GM10847 (cell line): ENCODE measurements around the gene PTGIS.

ENCODE experiments used
- POLR2A ChIP-seq: IDR thresholded peaks from 2 replicates; pipeline ENCODE4 v1.6.1; 2011; ENCODE audit not compliant: insufficient read length; ENCODE audit errors: extremely low read depth

The PTGIS gene

GRCh38 chr20:49510562-49511122 is 57.3 kb downstream of the PTGIS start:
- no peak for TF ChIP-seq POLR2A

DNA sequence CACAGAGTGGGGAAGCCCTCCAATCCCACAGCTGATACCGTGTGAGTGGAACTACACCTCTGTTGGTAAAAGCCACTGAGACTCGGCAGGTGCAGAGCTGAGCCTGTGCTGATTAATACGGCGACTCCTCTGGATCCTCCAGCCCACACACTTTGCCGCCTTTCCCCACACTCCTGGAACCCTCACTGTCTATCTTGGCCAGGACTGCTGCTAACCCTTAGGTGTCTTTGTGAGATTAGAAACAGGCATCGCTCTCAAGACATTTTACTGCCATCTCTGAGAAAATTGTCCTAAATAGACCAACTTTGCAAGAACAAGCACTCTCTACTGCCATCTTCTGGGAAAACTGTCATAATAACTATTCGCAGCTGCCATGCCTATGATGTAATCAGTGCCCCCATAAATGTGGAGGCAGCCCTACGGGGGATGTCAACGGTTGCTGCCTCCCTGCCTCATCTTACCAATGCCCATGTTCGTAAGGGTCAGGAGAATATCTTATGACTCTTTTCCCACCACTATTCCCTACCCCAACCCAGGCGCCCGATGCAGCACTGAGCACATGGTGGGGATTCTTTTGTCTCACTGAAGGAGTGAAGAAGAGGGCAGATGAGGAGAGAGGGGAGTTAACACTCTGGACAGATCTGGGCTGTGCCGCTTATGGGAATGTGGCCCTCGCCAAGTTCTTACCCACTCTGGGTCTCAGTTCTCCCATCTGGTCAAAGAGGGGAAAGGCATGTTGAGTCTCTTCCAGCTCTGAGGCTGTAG is 59.3 kb downstream of the PTGIS start:
- no peak for TF ChIP-seq POLR2A

GRCh38 chr20:49507741-49508434 is 60.0 kb downstream of the PTGIS start:
- no peak for TF ChIP-seq POLR2A

DNA sequence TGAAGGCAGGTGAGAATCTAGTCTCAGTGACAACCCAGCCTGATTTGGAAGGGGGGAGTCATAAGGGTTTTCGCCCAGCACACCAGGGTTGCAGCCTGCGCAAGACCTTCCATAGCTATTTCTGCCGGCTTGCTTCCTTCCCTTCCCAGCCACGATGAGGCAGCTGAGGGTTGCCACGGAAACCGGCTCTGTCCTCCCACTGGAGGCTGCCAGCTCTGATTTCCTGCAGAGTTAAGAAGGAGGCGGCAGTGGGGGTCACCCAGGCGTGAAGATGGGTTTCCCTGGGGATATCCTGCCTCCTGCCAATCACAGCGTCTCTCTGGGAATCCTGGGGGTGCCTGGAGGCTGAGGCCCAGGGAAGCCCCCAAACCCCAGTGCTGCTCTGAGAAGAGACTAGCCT is 62.4 kb downstream of the PTGIS start:
- TF ChIP-seq POLR2A, result no peak

GRCh38 chr20:49503176-49503575 is 64.8 kb downstream of the PTGIS start:
- no peak for TF ChIP-seq POLR2A

- no peak for TF ChIP-seq POLR2A
Observed at GRCh38 chr20:49501917-49502316, 66.0 kb downstream of the PTGIS start.

DNA sequence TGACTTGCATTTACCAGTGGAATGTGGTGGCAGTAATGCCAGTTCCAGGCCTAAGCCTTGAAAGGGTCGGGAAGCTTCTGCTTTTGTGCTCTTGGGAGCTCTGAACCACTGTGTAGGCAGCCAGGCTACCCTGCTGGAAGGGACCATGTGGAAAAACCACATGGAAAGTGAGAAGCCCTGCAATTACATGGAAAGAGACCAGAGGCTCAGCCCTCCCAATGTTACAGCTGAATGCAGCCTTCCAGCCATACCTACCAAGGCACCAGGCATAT is 70.6 kb downstream of the PTGIS start:
- no peak for TF ChIP-seq POLR2A

DNA sequence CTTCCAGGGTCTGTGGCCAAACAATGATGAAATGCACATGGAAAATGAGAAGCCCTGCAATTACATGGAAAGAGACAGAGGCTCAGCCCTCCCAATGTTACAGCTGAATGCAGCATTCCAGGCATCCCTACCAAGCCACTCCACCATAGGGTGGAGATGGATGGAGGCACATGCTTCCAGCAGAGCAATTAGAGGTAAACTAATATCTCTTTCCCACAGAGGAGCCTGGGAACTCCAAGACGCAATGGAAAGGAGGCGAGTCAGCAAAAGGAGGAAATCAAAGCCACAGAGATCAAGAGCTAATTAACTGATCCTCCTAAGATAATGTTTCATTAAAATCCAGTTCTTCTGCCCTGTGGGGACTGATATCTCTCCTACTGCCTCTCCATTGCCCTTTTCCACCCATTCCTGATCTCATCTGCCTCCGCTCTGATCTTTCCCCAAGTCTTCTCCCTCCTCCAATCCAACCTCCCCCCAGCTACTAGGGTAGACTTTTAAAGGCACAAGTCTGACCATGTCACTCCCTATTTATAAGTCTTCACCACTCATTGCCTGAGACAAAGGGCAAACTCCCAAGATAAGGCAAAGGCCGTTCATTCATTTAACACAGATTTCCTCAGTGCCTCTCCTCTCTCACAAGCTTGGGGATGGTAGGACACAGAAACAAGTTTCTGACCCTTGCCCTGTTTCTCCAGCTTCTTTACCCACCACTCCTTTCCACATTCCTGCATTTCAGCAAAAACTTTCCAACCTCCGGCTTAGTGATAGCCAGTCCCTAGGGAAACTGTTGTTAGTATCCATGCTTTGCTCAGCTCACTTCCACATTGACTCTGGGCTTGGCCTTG is 71.2 kb downstream of the PTGIS start:
- TF ChIP-seq POLR2A, result no peak

DNA sequence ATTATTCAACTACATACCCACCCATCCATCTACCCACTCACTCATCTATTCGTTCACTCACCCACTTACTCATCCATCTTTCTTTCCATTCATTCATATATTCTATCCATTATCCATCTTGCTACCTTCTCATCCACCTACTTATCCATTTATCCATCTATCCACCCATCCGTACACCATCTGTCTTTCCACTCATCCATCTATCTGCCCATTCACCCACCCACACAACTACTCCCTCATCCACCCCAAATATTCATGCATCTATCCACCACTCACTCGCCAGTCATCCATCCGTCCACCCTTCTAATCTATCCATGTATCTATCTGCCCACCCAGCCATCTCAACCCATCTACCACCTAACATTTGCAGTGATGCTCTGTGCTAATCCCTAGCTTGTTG is 71.9 kb downstream of the PTGIS start:
- TF ChIP-seq POLR2A, result no peak

DNA sequence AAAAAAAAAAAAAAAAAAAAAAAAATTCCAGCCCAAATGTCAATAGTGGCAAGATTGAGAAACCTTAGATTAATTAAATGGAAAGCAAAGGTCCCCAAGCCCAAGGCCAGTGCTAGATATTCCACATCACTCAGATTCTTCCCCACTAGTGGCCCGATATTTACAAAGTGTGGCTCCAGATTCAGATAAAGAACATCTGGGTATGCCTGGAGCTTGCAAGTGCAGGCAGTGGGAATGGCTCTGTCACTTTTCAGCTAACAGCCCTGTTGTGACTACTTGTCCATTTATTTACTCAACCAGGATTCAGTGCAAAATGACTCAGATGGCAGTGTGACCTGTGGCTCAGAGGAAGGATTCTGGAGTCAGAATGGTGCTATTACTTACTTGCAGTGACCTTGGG is 77.2 kb downstream of the PTGIS start:
- TF ChIP-seq POLR2A, result no peak

- TF ChIP-seq POLR2A, result no peak
Observed at GRCh38 chr20:49489688-49490087, 78.2 kb downstream of the PTGIS start.

- TF ChIP-seq POLR2A, result no peak
Observed at GRCh38 chr20:49486064-49486463, 81.9 kb downstream of the PTGIS start.

DNA sequence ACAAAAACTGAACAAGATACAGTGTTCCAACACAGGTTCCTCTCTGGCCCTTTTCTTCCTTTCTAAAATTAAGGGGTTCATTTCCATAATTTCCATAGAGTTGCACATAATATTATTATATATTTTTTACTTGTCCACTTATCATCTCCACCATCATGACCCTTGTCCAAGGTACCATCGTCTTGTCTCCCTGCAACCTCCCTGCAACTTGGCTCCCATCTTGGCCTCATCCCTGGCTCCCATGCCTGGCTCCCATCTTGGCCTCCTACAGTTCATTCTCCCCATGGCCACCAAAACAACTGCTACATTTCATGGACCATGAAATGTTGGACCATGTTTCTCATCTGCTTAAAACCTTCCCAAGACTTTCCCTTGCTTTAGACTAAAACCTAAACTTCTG is 82.4 kb downstream of the PTGIS start:
- no peak for TF ChIP-seq POLR2A

GRCh38 chr20:49484180-49485140 is 83.5 kb downstream of the PTGIS start:
- no peak for TF ChIP-seq POLR2A

DNA sequence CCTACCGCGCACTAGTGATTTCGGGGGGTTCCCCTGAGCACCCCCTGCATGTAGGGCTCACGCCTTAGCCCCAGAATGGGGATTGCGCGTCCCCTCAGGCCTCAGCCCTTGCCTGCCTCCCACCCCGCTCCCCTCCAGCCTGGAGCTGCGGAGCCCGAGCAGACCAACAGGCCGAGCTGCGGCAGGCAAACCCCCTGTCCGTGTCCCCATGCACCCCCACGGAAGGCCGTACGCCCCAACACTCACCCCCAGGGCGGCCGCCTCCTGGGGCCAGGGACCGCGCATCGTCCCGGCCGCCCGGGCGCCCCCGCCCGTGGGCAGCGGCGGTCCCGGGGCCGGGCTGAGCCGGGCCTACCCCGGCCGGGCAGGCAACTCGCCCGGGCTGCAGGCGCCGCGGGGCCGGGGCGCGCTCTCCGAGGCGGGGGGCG is 84.2 kb downstream of the PTGIS start:
- TF ChIP-seq POLR2A, result no peak
